ENCODE data around the gene IFNA7. TPM values are rescaled to one million over a fixed set of nuclear protein-coding genes. Genes with fewer than 3 reads are reported as not detected.
"Not testable (repeated sequence)": the region's sequence is repeated elsewhere in the genome, so short reads cannot be mapped to it uniquely, and the experiment has no call there.

Gene IFNA7
- total and polyA plus RNA-seq, 2 donors (not counting 1 experiment from before 2014, with no cell fraction given) = not detected

GRCh38 chr9:21210311-21210710 lies 8.3 kb upstream of the IFNA7 start:
- Histone ChIP-seq H3K4me2 (ENCODE audit: extremely low read depth, insufficient read depth, low read length) (no peak overlapping the region), H4K20me1 (ENCODE audit: control insufficient read depth, extremely low read depth, insufficient read depth, low read length) (no peaks in the 10 kb centered on the region), H3K36me3 (ENCODE audit: control insufficient read depth, insufficient read depth, low read length) (no peaks in the 10 kb centered on the region), H3K4me1 (ENCODE audit: control insufficient read depth, extremely low read depth, insufficient read depth, low read length) (no peaks in the 10 kb centered on the region), H3K9ac (ENCODE audit: insufficient read depth, low read length) (no peak overlapping the region), H3K9me3 (ENCODE audit: control insufficient read depth, insufficient read depth, low read depth, low read length) (no peaks in the 10 kb centered on the region), H3K27ac (ENCODE audit: insufficient read depth, low read length) (no peak overlapping the region), H3K27me3 (ENCODE audit: control insufficient read depth, insufficient read depth, low read length) (no peaks in the 10 kb centered on the region), H2AFZ (ENCODE audit: low read length) (no peak overlapping the region), H3K79me2 (ENCODE audit: control insufficient read depth, insufficient read depth, low read length) (no peaks in the 10 kb centered on the region), H3K4me3 (replicated peaks in 1 of 4; ENCODE audit: control extremely low read depth in 1 of 4, insufficient read depth in 1 of 4, low read depth in 3 of 4, low read length in 4 of 4) (no peak overlapping the region)
- TF ChIP-seq CTCF (conservative IDR thresholded peaks at IDR 0.05 in 1 of 2, IDR thresholded peaks at IDR 0.05 in 1 of 2; ENCODE audit: low read depth in 1 of 2, low read length in 2 of 2) (no peak), EZH2 (IDR thresholded peaks at IDR 0.05; ENCODE audit: low read length, missing control alignments) (no peak)
- no peak for DNase-seq (ENCODE audit: low read depth in 2 of 2)

- not testable (repeated sequence) for H3K4me2 ChIP-seq (ENCODE audit: extremely low read depth, insufficient read depth, low read length); H3K79me2 ChIP-seq (ENCODE audit: control insufficient read depth, insufficient read depth, low read length); H3K36me3 ChIP-seq (ENCODE audit: control insufficient read depth, insufficient read depth, low read length); H3K27me3 ChIP-seq (ENCODE audit: control insufficient read depth, insufficient read depth, low read length); H2AFZ ChIP-seq (ENCODE audit: low read length); H3K9me3 ChIP-seq (ENCODE audit: control insufficient read depth, insufficient read depth, low read depth, low read length); DNase-seq (ENCODE audit: low read depth in 2 of 2); H3K4me3 ChIP-seq (replicated peaks in 1 of 4; ENCODE audit: control extremely low read depth in 1 of 4, insufficient read depth in 1 of 4, low read depth in 3 of 4, low read length in 4 of 4); H4K20me1 ChIP-seq (ENCODE audit: control insufficient read depth, extremely low read depth, insufficient read depth, low read length); H3K4me1 ChIP-seq (ENCODE audit: control insufficient read depth, extremely low read depth, insufficient read depth, low read length); H3K27ac ChIP-seq (ENCODE audit: insufficient read depth, low read length); H3K9ac ChIP-seq (ENCODE audit: insufficient read depth, low read length)
Measured at GRCh38 chr9:21207043-21207442, 5.0 kb upstream of the IFNA7 start, which contains the start of gene IFNA10. IFNA10 (minus strand) TSS chr9:21207143; CDS start chr9:21207097, 46 bp downstream.

GRCh38 chr9:21205204-21205603 lies 3.2 kb upstream of the IFNA7 start:
- TF ChIP-seq EZH2 (IDR thresholded peaks at IDR 0.05; ENCODE audit: low read length, missing control alignments) (no peak), CTCF (conservative IDR thresholded peaks at IDR 0.05 in 1 of 2, IDR thresholded peaks at IDR 0.05 in 1 of 2; ENCODE audit: low read depth in 1 of 2, low read length in 2 of 2) (no peak)
- Histone ChIP-seq H2AFZ (ENCODE audit: low read length) (no peak overlapping the region), H3K27me3 (ENCODE audit: control insufficient read depth, insufficient read depth, low read length) (no peaks in the 10 kb centered on the region), H3K36me3 (ENCODE audit: control insufficient read depth, insufficient read depth, low read length) (no peaks in the 10 kb centered on the region), H3K4me2 (ENCODE audit: extremely low read depth, insufficient read depth, low read length) (no peak overlapping the region), H3K4me1 (ENCODE audit: control insufficient read depth, extremely low read depth, insufficient read depth, low read length) (no peaks in the 10 kb centered on the region), H3K4me3 (replicated peaks in 1 of 4; ENCODE audit: control extremely low read depth in 1 of 4, insufficient read depth in 1 of 4, low read depth in 3 of 4, low read length in 4 of 4) (no peak overlapping the region), H3K27ac (ENCODE audit: insufficient read depth, low read length) (no peak overlapping the region), H3K9me3 (ENCODE audit: control insufficient read depth, insufficient read depth, low read depth, low read length) (no peaks in the 10 kb centered on the region), H3K9ac (ENCODE audit: insufficient read depth, low read length) (no peak overlapping the region), H4K20me1 (ENCODE audit: control insufficient read depth, extremely low read depth, insufficient read depth, low read length) (no peaks in the 10 kb centered on the region), H3K79me2 (ENCODE audit: control insufficient read depth, insufficient read depth, low read length) (no peaks in the 10 kb centered on the region)
- DNase-seq (ENCODE audit: low read depth in 2 of 2) = no peak
